GM23338 (cell line): ENCODE results near the gene SMAD3. TPM values are rescaled to one million over a fixed set of nuclear protein-coding genes. Genes with fewer than 3 reads are reported as not detected.

Experiments used
- ATAC-seq: fragments of 200-7000 bp; cut with Tn5 transposase; 3 replicates; pipeline ENCODE4 v1.9.1; 2020
- DNase-seq: peaks from one replicate; pipeline ENCODE4 v3.0.0-alpha.2; 2015; ENCODE audit warnings: low spot score
- H2AFZ ChIP-seq: fragments of 200-600 bp; sonication (generic); 2 replicates; pipeline ENCODE4 v1.8.0; 2016; ENCODE audit warnings: antibody characterized with exemption, mild to moderate bottlenecking, moderate library complexity
- H3F3A ChIP-seq: fragments of 200-600 bp; sonication (generic); replicated peaks from 2 replicates; pipeline ENCODE4 v1.8.0; 2017; ENCODE audit warnings: antibody characterized with exemption, mixed run types, low read depth
- H3K27ac ChIP-seq: fragments of 200-600 bp; sonication (generic); 2 replicates; pipeline ENCODE4 v1.6.1; 2016; ENCODE audit warnings: low read depth
- H3K27me3 ChIP-seq: fragments of 200-600 bp; sonication (generic); 2 replicates; pipeline ENCODE4 v1.8.0; 2016; ENCODE audit warnings: mild to moderate bottlenecking, mixed run types, moderate library complexity; ENCODE audit not compliant: insufficient read depth
- H3K36me3 ChIP-seq: fragments of 200-600 bp; sonication (generic); 2 replicates; pipeline ENCODE4 v1.8.0; 2016; ENCODE audit warnings: mild to moderate bottlenecking; ENCODE audit not compliant: insufficient read depth
- H3K4me1 ChIP-seq: fragments of 200-600 bp; sonication (generic); 2 replicates; pipeline ENCODE4 v1.8.0; 2016; ENCODE audit warnings: mild to moderate bottlenecking, moderate library complexity; ENCODE audit not compliant: insufficient read depth
- H3K4me2 ChIP-seq: fragments of 200-600 bp; sonication (generic); 2 replicates; pipeline ENCODE4 v1.7.1; 2017; ENCODE audit warnings: mixed run types
- H3K4me3 ChIP-seq: fragments of 200-600 bp; sonication (generic); 2 replicates; pipeline ENCODE4 v1.6.1; 2016; ENCODE audit warnings: mixed run types
- H3K79me2 ChIP-seq: fragments of 200-600 bp; sonication (generic); replicated peaks from 2 replicates; pipeline ENCODE4 v1.8.0; 2017; ENCODE audit warnings: mild to moderate bottlenecking; ENCODE audit not compliant: insufficient read depth
- H3K9me2 ChIP-seq: fragments of 200-600 bp; sonication (generic); 2 replicates; pipeline ENCODE4 v1.8.0; 2017; ENCODE audit not compliant: insufficient read depth
- H4K20me1 ChIP-seq: fragments of 200-600 bp; sonication (generic); replicated peaks from 2 replicates; pipeline ENCODE4 v1.8.0; 2017; ENCODE audit warnings: mild to moderate bottlenecking; ENCODE audit not compliant: insufficient read depth
- H3K27ac Mint-ChIP-seq: 2 replicates; pipeline ENCODE4 v1.8.0; 2020; ENCODE audit warnings: inconsistent platforms, mild to moderate bottlenecking, moderate library complexity, mixed read lengths
- H3K27me3 Mint-ChIP-seq: 3 replicates; pipeline ENCODE4 v1.8.0; 2022; ENCODE audit warnings: low read depth, mild to moderate bottlenecking, moderate library complexity, mixed read lengths, inconsistent platforms; ENCODE audit not compliant: insufficient read depth, poor library complexity
- H3K36me3 Mint-ChIP-seq: 3 replicates; pipeline ENCODE4 v1.8.0; 2021; ENCODE audit warnings: low read depth, mild to moderate bottlenecking, inconsistent platforms, moderate library complexity, mixed read lengths
- H3K4me1 Mint-ChIP-seq: 3 replicates; pipeline ENCODE4 v1.8.0; 2020; ENCODE audit warnings: mild to moderate bottlenecking, inconsistent platforms, mixed read lengths
- H3K4me3 Mint-ChIP-seq: 3 replicates; pipeline ENCODE4 v1.8.0; 2021; ENCODE audit warnings: moderate library complexity, mild to moderate bottlenecking, inconsistent platforms, mixed read lengths
- H3K9me3 Mint-ChIP-seq: 3 replicates; pipeline ENCODE4 v1.8.0; 2020; ENCODE audit warnings: moderate library complexity, mild to moderate bottlenecking, inconsistent platforms, mixed read lengths
- CTCF ChIP-seq, 2 experiments: fragments of 200-600 bp in 1 of 2; sonication (generic) in 1 of 2; conservative IDR thresholded peaks; 2 replicates each; pipeline versions ENCODE4 v1.5.1 to v1.6.1; 2016 to 2017; ENCODE audit warnings: antibody characterized with exemption in 2 of 2, low read depth in 2 of 2, mild to moderate bottlenecking in 2 of 2, moderate library complexity in 1 of 2
- EZH2phosphoT487 ChIP-seq: fragments of 200-600 bp; sonication (generic); IDR thresholded peaks from one replicate; pipeline ENCODE4 v1.8.1; 2018; ENCODE audit warnings: antibody characterized with exemption; ENCODE audit not compliant: unreplicated experiment
- JUNB ChIP-seq: IDR thresholded peaks from one replicate; pipeline ENCODE4 v1.6.1; 2016; ENCODE audit warnings: antibody characterized with exemption; ENCODE audit not compliant: unreplicated experiment
- POLR2AphosphoS5 ChIP-seq: IDR thresholded peaks from 2 replicates; pipeline ENCODE4 v1.6.1; 2016; ENCODE audit warnings: antibody characterized with exemption, low read depth
- STAT1 ChIP-seq: IDR thresholded peaks from one replicate; pipeline ENCODE4 v1.6.1; 2016; ENCODE audit warnings: antibody characterized with exemption; ENCODE audit not compliant: unreplicated experiment
- ZNF331 ChIP-seq: fragments of 250-450 bp; sonication (Bioruptor Pico); IDR thresholded peaks from 2 replicates; pipeline ENCODE4 v1.5.0; 2020; ENCODE audit warnings: low read depth, mild to moderate bottlenecking, moderate library complexity
- polyA plus RNA-seq: library from polyadenylated mRNA; unstranded; fragments of >200 nt; fragmentation: Nextera tagmentation; extraction: Ambion mirVana; gene quantifications from 2 replicates; pipeline ENCODE4 v1.2.1, GENCODE V29; 2016
- total RNA-seq: library from RNA; depleted of rRNA; stranded (reverse); fragments of >200 nt; shearing (Covaris generic); gene quantifications from 2 replicates; pipeline ENCODE4 v1.2.3, GENCODE V29; 2014
- TF ChIP-seq, protein P1 (sequence below): IDR thresholded peaks from one replicate; pipeline ENCODE4 v1.6.1; 2018; ENCODE audit warnings: antibody characterized with exemption; ENCODE audit not compliant: unreplicated experiment

SMAD3 gene
- total and polyA plus RNA-seq, 2 experiments from 2014 or later: 4.9 to 11.6 TPM

GRCh38 chr15:67036775-67037555 is 28.4 kb upstream of the SMAD3 start:
- Mint-ChIP-seq H3K27ac (no peak overlapping the region), H3K9me3 (no peaks in the 10 kb centered on the region), H3K4me3 (no peak overlapping the region), H3K27me3 (peaks cover 14% of the 10 kb centered on the region), H3K4me1 (peaks cover 32% of the 10 kb centered on the region), H3K36me3 (no peaks in the 10 kb centered on the region)
- no peaks in the 10 kb centered on the region for H3K79me2 ChIP-seq
- H2AFZ ChIP-seq: no peak overlapping the region
- no peak for TF ChIP-seq JUNB
- no peak for TF ChIP-seq POLR2AphosphoS5
- TF ChIP-seq ZNF331 (CRISPR knock-in tag): no peak
- TF ChIP-seq CTCF (conservative IDR thresholded peaks at IDR 0.05; ENCODE audit: low read depth in 2 of 2): no peak
- TF ChIP-seq EZH2phosphoT487: no peak
- H3K4me2 ChIP-seq: no peak overlapping the region
- no peaks in the 10 kb centered on the region for H3K36me3 ChIP-seq
- H3F3A ChIP-seq: 0 out of 2 replicates have a peak, but pooled peaks cover 2% of the 10 kb centered on the region
- peaks cover 54% of the 10 kb centered on the region for H3K4me1 ChIP-seq
- no peaks in the 10 kb centered on the region for H3K9me2 ChIP-seq
- DNase-seq (no peak), ATAC-seq (no peak)
- H3K27ac ChIP-seq: no peak overlapping the region
- no peaks in the 10 kb centered on the region for H4K20me1 ChIP-seq
- peaks cover 31% of the 10 kb centered on the region for H3K27me3 ChIP-seq
- H3K4me3 ChIP-seq: no peak overlapping the region

GRCh38 chr15:67037694-67038093 is 27.7 kb upstream of the SMAD3 start:
- DNase-seq (no peak), ATAC-seq (no peak)
- Histone ChIP-seq H3K79me2 (no peaks in the 10 kb centered on the region), H3K4me2 (no peak overlapping the region), H3K4me1 (peaks cover 51% of the 10 kb centered on the region), H3K27ac (no peak overlapping the region), H3K9me2 (no peaks in the 10 kb centered on the region), H3K36me3 (no peaks in the 10 kb centered on the region), H3K27me3 (peaks cover 24% of the 10 kb centered on the region), H4K20me1 (no peaks in the 10 kb centered on the region), H3K4me3 (no peak overlapping the region), H3F3A (0 out of 2 replicates have a peak, but pooled peaks cover 2% of the 10 kb centered on the region), H2AFZ (no peak overlapping the region)
- Mint-ChIP-seq H3K27ac (no peak overlapping the region), H3K4me1 (peaks cover 38% of the 10 kb centered on the region), H3K9me3 (no peaks in the 10 kb centered on the region), H3K27me3 (peaks cover 14% of the 10 kb centered on the region), H3K4me3 (no peak overlapping the region), H3K36me3 (no peaks in the 10 kb centered on the region)
- TF ChIP-seq CTCF (conservative IDR thresholded peaks at IDR 0.05; ENCODE audit: low read depth in 2 of 2): no peak
- TF ChIP-seq, protein P1, sequence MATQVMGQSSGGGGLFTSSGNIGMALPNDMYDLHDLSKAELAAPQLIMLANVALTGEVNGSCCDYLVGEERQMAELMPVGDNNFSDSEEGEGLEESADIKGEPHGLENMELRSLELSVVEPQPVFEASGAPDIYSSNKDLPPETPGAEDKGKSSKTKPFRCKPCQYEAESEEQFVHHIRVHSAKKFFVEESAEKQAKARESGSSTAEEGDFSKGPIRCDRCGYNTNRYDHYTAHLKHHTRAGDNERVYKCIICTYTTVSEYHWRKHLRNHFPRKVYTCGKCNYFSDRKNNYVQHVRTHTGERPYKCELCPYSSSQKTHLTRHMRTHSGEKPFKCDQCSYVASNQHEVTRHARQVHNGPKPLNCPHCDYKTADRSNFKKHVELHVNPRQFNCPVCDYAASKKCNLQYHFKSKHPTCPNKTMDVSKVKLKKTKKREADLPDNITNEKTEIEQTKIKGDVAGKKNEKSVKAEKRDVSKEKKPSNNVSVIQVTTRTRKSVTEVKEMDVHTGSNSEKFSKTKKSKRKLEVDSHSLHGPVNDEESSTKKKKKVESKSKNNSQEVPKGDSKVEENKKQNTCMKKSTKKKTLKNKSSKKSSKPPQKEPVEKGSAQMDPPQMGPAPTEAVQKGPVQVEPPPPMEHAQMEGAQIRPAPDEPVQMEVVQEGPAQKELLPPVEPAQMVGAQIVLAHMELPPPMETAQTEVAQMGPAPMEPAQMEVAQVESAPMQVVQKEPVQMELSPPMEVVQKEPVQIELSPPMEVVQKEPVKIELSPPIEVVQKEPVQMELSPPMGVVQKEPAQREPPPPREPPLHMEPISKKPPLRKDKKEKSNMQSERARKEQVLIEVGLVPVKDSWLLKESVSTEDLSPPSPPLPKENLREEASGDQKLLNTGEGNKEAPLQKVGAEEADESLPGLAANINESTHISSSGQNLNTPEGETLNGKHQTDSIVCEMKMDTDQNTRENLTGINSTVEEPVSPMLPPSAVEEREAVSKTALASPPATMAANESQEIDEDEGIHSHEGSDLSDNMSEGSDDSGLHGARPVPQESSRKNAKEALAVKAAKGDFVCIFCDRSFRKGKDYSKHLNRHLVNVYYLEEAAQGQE: no peak
- TF ChIP-seq POLR2AphosphoS5: no peak
- no peak for TF ChIP-seq STAT1
